Measurements from ENCODE around the gene GPR142.

DNA sequence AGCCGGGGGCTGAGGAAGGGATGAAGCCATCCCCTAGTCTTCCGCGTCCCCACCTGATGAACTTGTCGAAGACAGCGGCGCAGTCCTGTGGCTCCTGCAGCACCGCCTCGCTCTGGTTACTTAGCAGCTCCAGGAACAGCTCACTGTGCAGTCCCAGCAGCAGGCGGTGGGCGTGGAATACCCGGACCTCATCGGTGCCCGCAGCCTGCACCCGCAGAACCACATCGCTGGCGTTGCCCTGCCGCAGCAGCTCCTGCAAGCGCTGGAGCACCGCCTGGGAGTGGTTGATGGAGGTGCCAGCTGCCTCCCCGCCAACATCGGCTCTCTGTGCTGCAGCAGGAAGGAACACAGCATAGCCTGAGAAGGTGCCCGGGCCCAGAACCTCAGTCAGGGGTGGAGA lies 7.4 kb upstream of the GPR142 start:
- TF ChIP-seq GLIS3 (CRISPR knock-in tag; IDR thresholded peaks at IDR 0.05) (no peak), TOX (CRISPR knock-in tag; IDR thresholded peaks at IDR 0.05; ENCODE audit: borderline replicate concordance) (no peak), CSDC2 (CRISPR knock-in tag; IDR thresholded peaks at IDR 0.05) (no peak)
- TF ChIP-seq, protein P1, sequence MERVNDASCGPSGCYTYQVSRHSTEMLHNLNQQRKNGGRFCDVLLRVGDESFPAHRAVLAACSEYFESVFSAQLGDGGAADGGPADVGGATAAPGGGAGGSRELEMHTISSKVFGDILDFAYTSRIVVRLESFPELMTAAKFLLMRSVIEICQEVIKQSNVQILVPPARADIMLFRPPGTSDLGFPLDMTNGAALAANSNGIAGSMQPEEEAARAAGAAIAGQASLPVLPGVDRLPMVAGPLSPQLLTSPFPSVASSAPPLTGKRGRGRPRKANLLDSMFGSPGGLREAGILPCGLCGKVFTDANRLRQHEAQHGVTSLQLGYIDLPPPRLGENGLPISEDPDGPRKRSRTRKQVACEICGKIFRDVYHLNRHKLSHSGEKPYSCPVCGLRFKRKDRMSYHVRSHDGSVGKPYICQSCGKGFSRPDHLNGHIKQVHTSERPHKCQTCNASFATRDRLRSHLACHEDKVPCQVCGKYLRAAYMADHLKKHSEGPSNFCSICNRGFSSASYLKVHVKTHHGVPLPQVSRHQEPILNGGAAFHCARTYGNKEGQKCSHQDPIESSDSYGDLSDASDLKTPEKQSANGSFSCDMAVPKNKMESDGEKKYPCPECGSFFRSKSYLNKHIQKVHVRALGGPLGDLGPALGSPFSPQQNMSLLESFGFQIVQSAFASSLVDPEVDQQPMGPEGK (CRISPR knock-in tag; IDR thresholded peaks at IDR 0.05; ENCODE audit: borderline replicate concordance) = no peak
